Muscle layer of duodenum (tissue), 2 donors: ENCODE results near the gene OR2AT4.
"Not testable (repeated sequence)": the region's sequence is repeated elsewhere in the genome, so short reads cannot be mapped to it uniquely, and the experiment has no call there.

ENCODE experiments used
- H3K27ac ChIP-seq: one replicate; pipeline ENCODE4 v1.7.0; 2013; ENCODE audit warnings: mild to moderate bottlenecking, low read length
- H3K27me3 ChIP-seq: one replicate; pipeline ENCODE4 v1.7.0; 2013; ENCODE audit warnings: low read depth, mild to moderate bottlenecking, control low read depth, low read length
- H3K36me3 ChIP-seq, 2 donors: one replicate each; pipeline ENCODE4 v1.7.0; 2013; ENCODE audit warnings: low read length in 2 of 2, control low read depth in 1 of 2, mild to moderate bottlenecking in 1 of 2; ENCODE audit not compliant: insufficient read depth in 2 of 2, control insufficient read depth in 1 of 2
- H3K4me1 ChIP-seq, 2 donors: one replicate each; pipeline ENCODE4 v1.7.0; 2013; ENCODE audit warnings: low read length in 2 of 2, mild to moderate bottlenecking in 2 of 2, control low read depth in 1 of 2, moderate library complexity in 1 of 2; ENCODE audit not compliant: insufficient read depth in 2 of 2, control insufficient read depth in 1 of 2
- H3K4me3 ChIP-seq, 2 donors: one replicate each; pipeline ENCODE4 v1.7.0; 2013; ENCODE audit warnings: low read length in 2 of 2, low read depth in 1 of 2, mild to moderate bottlenecking in 1 of 2
- H3K9me3 ChIP-seq, 2 donors: one replicate each; pipeline ENCODE4 v1.7.0; 2013; ENCODE audit warnings: low read length in 2 of 2, control low read depth in 1 of 2, mild to moderate bottlenecking in 1 of 2; ENCODE audit not compliant: control insufficient read depth in 1 of 2
- donor health status: healthy.

Gene OR2AT4

DNA sequence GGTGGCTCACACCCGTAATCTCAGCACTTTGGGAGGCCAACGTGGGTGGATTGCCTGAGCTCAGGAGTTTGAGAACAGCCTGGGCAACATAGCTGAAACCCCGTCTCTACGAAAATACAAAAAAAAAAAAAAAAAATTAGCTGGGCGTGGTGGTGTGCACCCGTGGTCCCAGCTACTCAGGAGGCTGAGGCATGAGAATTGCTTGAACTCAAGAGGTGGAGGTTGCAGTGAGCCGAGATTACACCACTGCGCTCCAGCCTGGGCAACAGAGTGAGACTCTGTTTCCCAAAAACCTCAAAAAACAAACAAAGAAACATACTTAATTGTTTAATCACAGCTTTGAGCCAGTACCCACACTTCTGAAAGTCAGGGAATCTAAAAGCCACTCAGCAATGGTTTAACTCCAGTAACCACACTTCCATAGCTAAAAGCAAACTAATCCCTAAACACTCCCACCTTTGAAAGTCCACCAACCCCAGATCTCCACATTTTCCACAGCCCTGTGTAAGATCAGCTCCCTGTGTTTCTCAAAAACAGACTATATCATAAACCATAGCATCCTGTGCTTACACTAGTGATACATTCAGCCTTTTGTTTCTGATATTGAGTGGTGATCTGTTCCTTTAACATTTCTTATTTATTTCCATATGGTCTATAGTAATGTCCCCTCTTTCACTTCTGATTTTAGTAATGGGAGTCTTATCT lies 4.9 kb upstream of the OR2AT4 start:
- Histone ChIP-seq H3K9me3 (peaks cover 0 to 3% of the 10 kb centered on the region in 2 donors), H3K36me3 (no peaks in the 10 kb centered on the region), H3K27me3 (no peaks in the 10 kb centered on the region), H3K4me3 (no peak overlapping the region), H3K27ac (no peak overlapping the region), H3K4me1 (no peaks in the 10 kb centered on the region)

DNA sequence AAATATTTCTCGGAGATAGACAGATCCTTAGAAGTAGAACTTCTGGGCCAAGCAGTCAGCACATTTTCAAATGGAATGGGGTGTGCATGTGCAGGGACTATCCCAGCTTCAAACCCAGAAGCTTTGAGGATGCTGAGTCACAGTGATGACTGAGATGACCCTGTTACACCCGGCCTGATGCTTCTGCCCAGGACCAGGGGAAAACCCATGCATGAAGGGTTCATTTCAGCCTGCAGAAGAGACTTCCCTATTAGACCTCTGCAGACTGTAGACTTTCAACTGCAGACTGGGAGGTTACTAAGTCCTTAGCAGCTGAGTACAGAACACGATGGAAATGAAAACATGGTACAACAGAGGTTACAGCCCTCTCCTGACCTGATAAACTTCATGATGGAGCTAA lies 3.6 kb upstream of the OR2AT4 start:
- no peaks in the 10 kb centered on the region for H3K27me3 ChIP-seq
- H3K36me3 ChIP-seq: no peaks in the 10 kb centered on the region
- H3K9me3 ChIP-seq: no peaks in the 10 kb centered on the region
- no peaks in the 10 kb centered on the region for H3K4me1 ChIP-seq
- H3K4me3 ChIP-seq: no peak overlapping the region
- no peak overlapping the region for H3K27ac ChIP-seq

DNA sequence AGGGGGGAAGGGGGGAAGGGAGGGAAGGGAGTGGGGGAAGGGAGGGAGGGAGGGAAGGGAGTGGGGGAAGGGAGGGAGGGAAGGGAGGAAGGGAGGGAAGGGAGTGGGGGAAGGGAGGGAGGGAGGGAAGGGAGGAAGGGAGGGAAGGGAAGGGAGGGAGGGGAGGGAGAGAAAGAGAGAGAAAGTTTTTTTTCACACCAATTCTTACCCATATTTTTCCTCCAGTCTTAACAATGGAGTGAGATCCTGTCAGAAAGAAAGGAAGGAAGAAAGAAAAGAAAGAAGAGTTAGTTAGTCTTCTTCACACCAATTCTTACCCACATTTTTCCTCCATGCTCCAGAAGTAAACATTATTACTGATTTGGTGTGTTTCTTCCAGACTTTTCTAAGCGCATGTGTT lies 3.0 kb upstream of the OR2AT4 start:
- H3K36me3 ChIP-seq: no peaks in the 10 kb centered on the region
- no peaks in the 10 kb centered on the region for H3K4me1 ChIP-seq
- H3K4me3 ChIP-seq: no peak overlapping the region
- H3K27ac ChIP-seq: no peak overlapping the region
- no peaks in the 10 kb centered on the region for H3K9me3 ChIP-seq
- H3K27me3 ChIP-seq: no peaks in the 10 kb centered on the region

DNA sequence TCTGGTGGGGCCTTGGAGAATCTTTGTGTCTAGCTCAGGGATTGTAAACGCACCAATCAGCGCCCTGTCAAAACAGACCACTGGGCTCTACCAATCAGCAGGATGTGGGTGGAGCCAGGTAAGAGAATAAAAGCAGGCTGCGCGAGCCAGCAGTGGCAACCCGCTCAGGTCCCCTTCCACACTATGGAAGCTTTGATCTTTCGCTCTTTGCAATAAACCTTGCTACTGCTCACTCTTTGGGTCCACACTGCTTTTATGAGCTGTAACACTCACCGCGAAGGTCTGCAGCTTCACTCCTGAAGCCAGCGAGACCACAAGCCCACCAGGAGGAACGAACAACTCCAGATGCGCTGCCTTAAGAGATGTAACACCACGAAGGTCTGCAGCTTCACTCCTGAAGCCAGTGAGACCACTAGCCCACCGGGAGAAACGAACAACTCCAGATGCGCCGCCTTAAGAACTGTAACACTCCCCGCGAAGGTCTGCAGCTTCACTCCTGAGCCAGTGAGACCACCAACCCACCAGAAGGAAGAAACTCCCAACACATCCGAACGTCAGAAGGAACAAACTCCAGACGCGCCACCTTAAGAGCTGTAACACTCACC lies 2.3 kb upstream of the OR2AT4 start:
- not testable (repeated sequence) for H3K4me1 ChIP-seq, H3K36me3 ChIP-seq, H3K9me3 ChIP-seq, H3K27me3 ChIP-seq, H3K4me3 ChIP-seq, H3K27ac ChIP-seq

DNA sequence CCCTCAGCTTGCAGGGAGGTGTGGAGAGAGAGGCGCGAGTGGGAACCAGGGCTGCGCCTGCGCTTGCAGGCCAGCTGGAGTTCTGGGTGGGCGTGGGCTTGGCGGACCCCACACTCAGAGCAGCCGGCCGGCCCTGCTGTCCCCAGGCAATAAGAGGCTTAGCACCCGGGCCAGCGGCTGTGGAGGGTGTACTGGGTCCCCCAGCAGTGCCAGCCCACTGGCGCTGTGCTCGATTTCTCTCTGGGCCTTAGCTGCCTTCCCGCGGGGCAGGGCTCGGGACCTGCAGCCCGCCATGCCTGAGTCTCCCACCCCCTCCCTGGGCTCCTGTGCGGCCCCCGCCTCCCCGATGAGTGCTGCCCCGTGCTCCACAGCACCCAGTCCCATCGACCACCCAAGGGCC lies 1.5 kb upstream of the OR2AT4 start:
- H3K27me3 ChIP-seq, H3K27ac ChIP-seq, H3K9me3 ChIP-seq, H3K4me1 ChIP-seq, H3K4me3 ChIP-seq, H3K36me3 ChIP-seq: not testable (repeated sequence)

DNA sequence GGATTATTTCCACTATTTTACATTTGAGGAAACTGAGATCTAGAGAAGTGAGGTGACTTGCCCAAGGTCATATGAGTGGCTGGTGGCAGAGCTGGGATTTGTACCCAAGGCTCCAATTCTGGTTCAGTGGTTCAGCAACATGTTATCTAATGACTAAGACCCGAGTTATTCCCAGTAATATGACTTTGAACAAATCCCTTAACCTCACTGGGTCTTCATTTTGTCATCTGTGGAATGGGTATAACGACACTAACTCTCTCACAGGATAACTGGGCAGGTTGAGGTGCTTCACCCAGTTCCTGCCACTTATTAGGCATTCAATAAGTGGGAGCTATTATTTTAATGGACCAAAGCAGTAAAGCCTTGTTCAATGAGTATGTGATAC lies 489 bp upstream of the OR2AT4 start:
- Histone ChIP-seq H3K27ac (no peak overlapping the region), H3K9me3 (no peaks in the 10 kb centered on the region), H3K36me3 (no peaks in the 10 kb centered on the region), H3K4me1 (no peaks in the 10 kb centered on the region), H3K27me3 (no peaks in the 10 kb centered on the region), H3K4me3 (no peak overlapping the region)

DNA sequence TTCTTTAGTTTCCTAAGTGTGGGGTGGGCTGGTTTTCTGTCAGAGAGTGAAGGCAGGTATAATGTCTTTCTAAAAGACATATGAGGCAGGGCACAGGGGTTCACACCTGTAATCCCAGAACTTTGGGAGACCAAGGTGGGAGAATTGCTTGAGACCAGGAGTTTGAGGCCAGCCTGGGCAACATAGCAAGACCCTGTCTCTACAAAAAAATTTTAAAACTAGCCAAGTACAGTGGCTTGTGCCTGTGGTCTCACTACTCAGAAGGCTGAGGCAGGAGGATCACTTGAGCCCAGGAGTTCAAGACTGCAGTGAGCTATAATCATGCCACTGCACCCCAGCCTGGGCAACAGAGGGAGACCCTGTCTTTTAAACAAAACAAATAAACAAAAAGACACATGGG lies 2.3 kb downstream of the OR2AT4 start:
- not testable (repeated sequence) for H3K27me3 ChIP-seq, H3K4me3 ChIP-seq, H3K27ac ChIP-seq, H3K4me1 ChIP-seq, H3K36me3 ChIP-seq
- peaks cover 4 to 14% of the 10 kb centered on the region in 2 donors for H3K9me3 ChIP-seq

DNA sequence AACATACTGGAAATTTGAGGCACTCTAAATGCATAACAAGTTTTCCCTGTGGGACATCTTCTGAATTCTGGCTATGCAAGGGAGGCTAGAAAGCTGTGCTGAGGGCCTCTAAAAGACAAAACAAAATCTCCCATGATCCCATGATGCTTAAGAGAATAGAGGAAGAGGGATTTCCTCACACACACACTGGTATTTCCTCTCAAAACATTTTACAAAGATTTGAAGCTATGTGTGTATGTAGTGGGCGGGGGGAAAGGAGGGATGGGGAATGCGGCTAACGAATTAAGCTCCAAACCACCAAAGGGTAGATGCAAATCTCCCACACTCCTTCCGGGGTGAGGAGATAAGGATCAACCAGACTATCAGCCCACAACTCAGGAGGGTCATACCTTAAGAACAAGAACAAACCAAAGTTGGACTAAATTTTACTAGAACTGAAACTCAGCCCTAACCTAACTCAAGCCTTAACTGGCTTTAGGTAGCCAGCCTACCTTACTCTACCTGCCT lies 6.0 kb downstream of the OR2AT4 start:
- Histone ChIP-seq H3K4me3 (no peak overlapping the region), H3K27ac (no peak overlapping the region), H3K27me3 (no peaks in the 10 kb centered on the region)

DNA sequence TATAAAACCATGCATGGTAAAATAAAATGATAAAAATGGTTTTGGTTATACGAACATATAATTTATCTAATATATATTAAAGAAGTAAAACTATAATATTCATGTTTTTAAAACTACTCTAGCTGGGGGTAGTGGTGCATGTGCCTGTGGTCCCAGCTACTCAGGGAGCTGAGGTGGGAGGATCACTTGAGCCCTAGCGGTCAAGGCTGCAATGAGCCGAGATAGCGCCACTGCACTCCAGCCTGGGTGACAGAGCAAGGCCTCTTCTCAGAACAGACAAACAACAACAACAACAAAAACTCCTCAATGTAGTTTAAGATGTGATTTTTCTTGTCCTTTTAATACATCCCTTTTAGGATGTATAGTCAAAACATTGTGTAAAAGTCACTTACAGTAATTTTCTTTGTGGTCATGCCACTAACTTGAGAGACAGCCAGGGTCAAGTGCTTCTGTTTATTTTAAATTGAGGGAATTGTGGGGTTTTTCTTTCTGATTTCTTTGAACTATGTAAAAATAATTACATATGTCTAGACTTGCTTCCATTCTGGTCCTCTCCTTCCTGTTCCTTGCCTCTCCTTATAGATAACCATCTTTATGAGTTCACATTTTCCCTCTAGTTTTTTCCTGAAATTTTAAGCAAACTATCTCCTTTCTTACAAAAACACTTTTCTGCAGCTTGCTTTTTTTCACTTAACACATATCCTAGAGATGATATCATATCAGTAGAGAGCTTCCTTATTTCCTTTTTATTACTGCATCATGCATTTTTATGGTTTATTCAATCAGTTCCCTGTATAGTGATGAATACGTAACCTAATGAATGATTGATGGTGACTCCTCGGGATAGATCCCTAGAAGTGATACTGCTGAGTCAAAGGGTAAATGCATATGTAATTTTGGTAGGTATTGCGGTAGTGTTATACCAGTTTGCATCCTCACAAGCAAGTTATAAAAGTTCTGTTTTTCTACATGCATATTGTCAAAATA lies 9.1 kb downstream of the OR2AT4 start:
- no peaks in the 10 kb centered on the region for H3K27me3 ChIP-seq
- peaks cover 4 to 14% of the 10 kb centered on the region in 2 donors for H3K9me3 ChIP-seq
- no peak overlapping the region for H3K4me3 ChIP-seq
- no peaks in the 10 kb centered on the region for H3K4me1 ChIP-seq
- H3K36me3 ChIP-seq: no peaks in the 10 kb centered on the region
- H3K27ac ChIP-seq: no peak overlapping the region

More for the DNA sequence above, 6.0 kb downstream of the OR2AT4 start:
- Histone ChIP-seq H3K9me3 (peaks cover 4 to 14% of the 10 kb centered on the region in 2 donors), H3K36me3 (no peaks in the 10 kb centered on the region), H3K4me1 (no peaks in the 10 kb centered on the region)

DNA sequence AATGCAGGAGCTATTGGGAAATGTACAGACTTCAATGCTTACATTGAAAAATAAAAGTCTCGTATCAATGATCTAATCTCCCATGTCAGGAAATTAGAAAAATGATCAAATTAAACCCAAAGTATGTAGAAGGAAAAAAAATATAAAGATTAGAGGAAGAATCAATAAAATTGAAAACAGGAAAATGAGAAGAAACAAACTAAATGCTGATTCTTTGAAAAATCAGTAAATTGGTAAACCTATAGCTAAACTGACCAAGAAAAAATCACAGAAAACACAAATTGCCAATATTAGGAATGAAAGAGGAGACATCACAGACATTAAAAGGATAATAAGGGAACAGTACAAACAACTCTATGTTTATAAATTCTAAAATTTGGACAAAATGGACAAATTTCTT lies 11.8 kb downstream of the OR2AT4 start:
- no peaks in the 10 kb centered on the region for H3K36me3 ChIP-seq

DNA sequence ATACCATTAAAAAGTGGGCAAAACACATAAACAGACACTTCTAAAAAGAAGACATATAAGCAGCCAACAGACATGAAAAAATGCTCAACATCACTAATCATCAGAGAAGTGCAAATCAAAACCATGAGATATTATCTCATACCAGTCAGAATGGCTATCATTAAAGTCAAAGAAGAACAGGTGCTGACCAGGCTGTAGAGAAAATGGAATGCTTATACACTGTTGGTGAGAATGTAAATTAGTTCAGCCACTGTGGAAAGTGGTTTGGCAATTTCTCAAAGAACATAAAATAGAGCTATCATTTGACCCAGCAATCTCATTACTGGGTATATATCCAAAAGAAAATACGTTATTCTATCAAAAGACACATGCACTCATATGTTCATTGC lies 13.5 kb downstream of the OR2AT4 start:
- Histone ChIP-seq H3K4me3 (no peak overlapping the region), H3K9me3 (no peaks in the 10 kb centered on the region), H3K36me3 (no peaks in the 10 kb centered on the region), H3K27me3 (no peaks in the 10 kb centered on the region), H3K4me1 (no peaks in the 10 kb centered on the region), H3K27ac (no peak overlapping the region)

More for the DNA sequence above, 11.8 kb downstream of the OR2AT4 start:
- no peaks in the 10 kb centered on the region for H3K4me1 ChIP-seq
- H3K9me3 ChIP-seq: no peaks in the 10 kb centered on the region
- no peak overlapping the region for H3K4me3 ChIP-seq
- no peak overlapping the region for H3K27ac ChIP-seq
- no peaks in the 10 kb centered on the region for H3K27me3 ChIP-seq
